Peyer's patch (tissue), 4 donors: ENCODE results near the gene ERMP1. TPM values are rescaled to one million over a fixed set of nuclear protein-coding genes. Genes with fewer than 3 reads are reported as not detected.

ENCODE experiments used
- DNase-seq, 3 donors: peaks; one replicate each; pipeline ENCODE4 v3.0.0-alpha.2; 2017 to 2019
- H3K27ac ChIP-seq, 4 donors: fragments of 200-600 bp; sonication (generic); one replicate each; pipeline ENCODE4 v1.5.1; 2016 to 2019
- H3K27me3 ChIP-seq, 2 donors: fragments of 200-600 bp; sonication (generic); one replicate each; pipeline ENCODE4 v1.5.1; 2019
- H3K36me3 ChIP-seq, 3 donors: fragments of 200-600 bp; sonication (generic); one replicate each; pipeline ENCODE4 v1.5.1; 2016 to 2019
- H3K4me1 ChIP-seq, 4 donors: fragments of 200-600 bp; sonication (generic); one replicate each; pipeline ENCODE4 v1.5.1; 2016 to 2019
- H3K4me3 ChIP-seq, 4 donors: fragments of 200-600 bp; sonication (generic); 1 replicate in 3 of 4; 2 replicates in 1 of 4; pipeline ENCODE4 v1.5.1; 2016 to 2019; ENCODE audit warnings: mild to moderate bottlenecking in 1 of 4
- H3K9me3 ChIP-seq, 4 donors: fragments of 200-600 bp; sonication (generic); one replicate each; pipeline ENCODE4 v1.5.1; 2016 to 2019; ENCODE audit warnings: mild to moderate bottlenecking in 1 of 4
- POLR2A ChIP-seq, 2 donors: fragments of 450-650 bp; IDR thresholded peaks; one replicate each; pipeline ENCODE4 v1.5.1; 2017; ENCODE audit warnings: antibody characterized with exemption in 2 of 2, mild to moderate bottlenecking in 2 of 2, moderate library complexity in 2 of 2
- total RNA-seq, 4 donors: library from RNA; depleted of rRNA; stranded (reverse); fragments of >200 nt; gene quantifications; one replicate each; pipeline ENCODE4 v1.1.0, GENCODE V29; 2016
- TF ChIP-seq, protein P1 (sequence below), 6 experiments: fragments of 450-650 bp in 4 of 6; fragments of 200-600 bp in 2 of 6; sonication (generic) in 1 of 6; IDR thresholded peaks; one replicate each; pipeline ENCODE4 v1.5.1; 2017 to 2019; ENCODE audit warnings: antibody characterized with exemption in 6 of 6, mild to moderate bottlenecking in 3 of 6, moderate library complexity in 1 of 6

The ERMP1 gene
- total RNA-seq, 4 donors from 2014 or later = 20.8 to 23.2 (median 22.0) TPM

GRCh38 chr9:5858833-5859232, 25.9 kb upstream of the ERMP1 start:
- no peak for DNase-seq
- Histone ChIP-seq H3K4me3 (no peak overlapping the region), H3K9me3 (peaks cover 0 to 3% (median 0%) of the 10 kb centered on the region in 4 donors), H3K27me3 (no peaks in the 10 kb centered on the region), H3K36me3 (no peaks in the 10 kb centered on the region), H3K4me1 (peaks cover 0 to 11% (median 0%) of the 10 kb centered on the region in 4 donors), H3K27ac (no peak overlapping the region)
- TF ChIP-seq, protein P1, sequence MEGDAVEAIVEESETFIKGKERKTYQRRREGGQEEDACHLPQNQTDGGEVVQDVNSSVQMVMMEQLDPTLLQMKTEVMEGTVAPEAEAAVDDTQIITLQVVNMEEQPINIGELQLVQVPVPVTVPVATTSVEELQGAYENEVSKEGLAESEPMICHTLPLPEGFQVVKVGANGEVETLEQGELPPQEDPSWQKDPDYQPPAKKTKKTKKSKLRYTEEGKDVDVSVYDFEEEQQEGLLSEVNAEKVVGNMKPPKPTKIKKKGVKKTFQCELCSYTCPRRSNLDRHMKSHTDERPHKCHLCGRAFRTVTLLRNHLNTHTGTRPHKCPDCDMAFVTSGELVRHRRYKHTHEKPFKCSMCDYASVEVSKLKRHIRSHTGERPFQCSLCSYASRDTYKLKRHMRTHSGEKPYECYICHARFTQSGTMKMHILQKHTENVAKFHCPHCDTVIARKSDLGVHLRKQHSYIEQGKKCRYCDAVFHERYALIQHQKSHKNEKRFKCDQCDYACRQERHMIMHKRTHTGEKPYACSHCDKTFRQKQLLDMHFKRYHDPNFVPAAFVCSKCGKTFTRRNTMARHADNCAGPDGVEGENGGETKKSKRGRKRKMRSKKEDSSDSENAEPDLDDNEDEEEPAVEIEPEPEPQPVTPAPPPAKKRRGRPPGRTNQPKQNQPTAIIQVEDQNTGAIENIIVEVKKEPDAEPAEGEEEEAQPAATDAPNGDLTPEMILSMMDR (IDR thresholded peaks at IDR 0.05) = no peak
- TF ChIP-seq POLR2A (IDR thresholded peaks at IDR 0.05) = no peak

GRCh38 chr9:5857928-5858327, 25.0 kb upstream of the ERMP1 start:
- Histone ChIP-seq H3K27me3 (no peaks in the 10 kb centered on the region), H3K4me3 (no peak overlapping the region)

GRCh38 chr9:5854063-5854790, 21.3 kb upstream of the ERMP1 start:
- Histone ChIP-seq H3K9me3 (peaks cover 0 to 3% (median 0%) of the 10 kb centered on the region in 4 donors), H3K4me1 (no peaks in the 10 kb centered on the region), H3K4me3 (no peak overlapping the region), H3K27me3 (no peaks in the 10 kb centered on the region), H3K27ac (no peak overlapping the region), H3K36me3 (no peaks in the 10 kb centered on the region)
- no peak for DNase-seq
- no peak for TF ChIP-seq POLR2A (IDR thresholded peaks at IDR 0.05)
- TF ChIP-seq, protein P1 (IDR thresholded peaks at IDR 0.05) = no peak

More at GRCh38 chr9:5857928-5858327, 25.0 kb upstream of the ERMP1 start:
- Histone ChIP-seq H3K27ac (no peak overlapping the region), H3K4me1 (peaks cover 0 to 9% (median 0%) of the 10 kb centered on the region in 4 donors), H3K9me3 (peaks cover 0 to 3% (median 0%) of the 10 kb centered on the region in 4 donors), H3K36me3 (no peaks in the 10 kb centered on the region)
- no peak for DNase-seq
- TF ChIP-seq, protein P1 (IDR thresholded peaks at IDR 0.05) = no peak
- TF ChIP-seq POLR2A (IDR thresholded peaks at IDR 0.05) = no peak

GRCh38 chr9:5853617-5854016, 20.7 kb upstream of the ERMP1 start:
- TF ChIP-seq POLR2A (IDR thresholded peaks at IDR 0.05) = no peak
- TF ChIP-seq, protein P1 (IDR thresholded peaks at IDR 0.05) = no peak
- Histone ChIP-seq H3K36me3 (no peaks in the 10 kb centered on the region), H3K9me3 (peaks cover 0 to 3% (median 0%) of the 10 kb centered on the region in 4 donors), H3K4me1 (no peaks in the 10 kb centered on the region), H3K27me3 (no peaks in the 10 kb centered on the region), H3K4me3 (no peak overlapping the region), H3K27ac (no peak overlapping the region)
- no peak for DNase-seq

- Histone ChIP-seq H3K4me1 (no peaks in the 10 kb centered on the region), H3K9me3 (peaks cover 0 to 3% (median 0%) of the 10 kb centered on the region in 4 donors), H3K27me3 (no peaks in the 10 kb centered on the region), H3K4me3 (no peak overlapping the region), H3K36me3 (no peaks in the 10 kb centered on the region), H3K27ac (no peak overlapping the region)
- TF ChIP-seq, protein P1 (IDR thresholded peaks at IDR 0.05) = no peak
- TF ChIP-seq POLR2A (IDR thresholded peaks at IDR 0.05) = no peak
- DNase-seq = no peak
These were observed 20.1 kb upstream of the ERMP1 start for GRCh38 chr9:5852987-5853386.
